K562 (cell line): Measurements from ENCODE around the gene AGT. TPM values are rescaled to one million over a fixed set of nuclear protein-coding genes. Genes with fewer than 3 reads are reported as not detected.

Source experiments
- ATAC-seq: fragments of 200-7000 bp; cut with Tn5 transposase; 3 replicates; pipeline ENCODE4 v1.9.1; 2020; ENCODE audit warnings: moderate library complexity
- BruUV-seq: library from RNA; stranded (reverse); fragments of 400-500 nt; replicated peaks from 2 replicates; lab custom pipeline; 2021; lab: Mats Ljungman, UMichigan
- CTCF ChIA-PET: fragments of 300-600 bp; formaldehyde crosslinking; extraction: SDS; loops from one replicate; lab custom pipeline; 2021; ENCODE audit warnings: low intra/inter-chr PET ratio; lab: Yijun Ruan, JAX
- POLR2A ChIA-PET: fragments of 300-600, 350-650 bp; sonication (Branson Sonifier 250); formaldehyde crosslinking; extraction: SDS; loops from one replicate; lab custom pipeline; 2021; ENCODE audit warnings: antibody characterized with exemption, inconsistent platforms; lab: Yijun Ruan, JAX
- DNase-seq, 4 experiments: peaks; one replicate each; pipeline versions ENCODE4 v3.0.0 to v3.0.0-alpha.2; 2011 to 2018; ENCODE audit warnings: low spot score in 3 of 4, mixed read lengths in 3 of 4; ENCODE audit errors: extremely low read depth in 1 of 4
- FAIRE-seq: peaks from 2 replicates; lab custom pipeline; 2011; peaks lifted over from hg19 to GRCh38; lab: Jason Lieb, UNC
- H2AFZ ChIP-seq: 2 replicates; pipeline ENCODE4 v1.6.0; 2011; ENCODE audit warnings: low read depth, low read length, control low read depth, inconsistent platforms
- H3K27ac ChIP-seq: fragments of 200-600 bp; 3 replicates; pipeline ENCODE4 v1.8.0; 2011; ENCODE audit warnings: low read depth, mild to moderate bottlenecking, control low read depth, inconsistent platforms, low read length, moderate library complexity, mixed read lengths; ENCODE audit errors: extremely low read depth
- H3K27me3 ChIP-seq, 2 experiments: fragments of 300-600 bp in 1 of 2; 2 replicates in 1 of 2; 3 replicates in 1 of 2; pipeline versions ENCODE4 v1.6.0 to v1.8.0; 2011; ENCODE audit warnings: inconsistent platforms in 2 of 2, low read length in 2 of 2, mild to moderate bottlenecking in 1 of 2, mixed read lengths in 1 of 2, moderate library complexity in 1 of 2; ENCODE audit not compliant: control insufficient read depth in 2 of 2, insufficient read depth in 2 of 2
- H3K36me3 ChIP-seq: fragments of 300-600 bp; 3 replicates; pipeline ENCODE4 v1.8.0; 2011; ENCODE audit warnings: mild to moderate bottlenecking, low read length, inconsistent platforms; ENCODE audit not compliant: control insufficient read depth, insufficient read depth
- H3K4me1 ChIP-seq, 2 experiments: fragments of 200-600 bp in 1 of 2; replicated peaks in 1 of 2; 2 replicates in 1 of 2; 3 replicates in 1 of 2; pipeline versions ENCODE4 v1.5.1 to v1.8.0; 2011; ENCODE audit warnings: inconsistent platforms in 2 of 2, low read length in 2 of 2, mild to moderate bottlenecking in 1 of 2, mixed read lengths in 1 of 2, moderate library complexity in 1 of 2; ENCODE audit not compliant: control insufficient read depth in 2 of 2, insufficient read depth in 2 of 2
- H3K4me2 ChIP-seq: 2 replicates; pipeline ENCODE4 v1.6.1; 2011; ENCODE audit warnings: low read length, control low read depth, inconsistent platforms, mixed read lengths; ENCODE audit not compliant: insufficient read depth
- H3K4me3 ChIP-seq: fragments of 200-600 bp; sonication (generic), shearing (Covaris generic); 2 replicates; pipeline ENCODE4 v1.5.1; 2016; ENCODE audit warnings: control low read depth, inconsistent platforms
- H3K79me2 ChIP-seq: fragments of 200-600 bp; 3 replicates; pipeline ENCODE4 v1.8.0; 2011; ENCODE audit warnings: low read length, inconsistent platforms; ENCODE audit not compliant: control insufficient read depth, insufficient read depth
- H3K9ac ChIP-seq, 2 experiments: 2 replicates each; pipeline versions ENCODE4 v1.6.0 to v1.6.1; 2011; ENCODE audit warnings: low read depth in 2 of 2, low read length in 2 of 2, control low read depth in 1 of 2, inconsistent platforms in 1 of 2, mild to moderate bottlenecking in 1 of 2, mixed read lengths in 1 of 2; ENCODE audit not compliant: insufficient read depth in 1 of 2
- H3K9me1 ChIP-seq: one replicate; pipeline ENCODE4 v1.6.0; 2011; ENCODE audit warnings: inconsistent platforms, mild to moderate bottlenecking, low read length, moderate library complexity; ENCODE audit not compliant: control insufficient read depth, insufficient read depth
- H3K9me3 ChIP-seq: replicated peaks from 2 replicates; pipeline ENCODE4 v1.5.1; 2011; ENCODE audit warnings: low read depth, low read length, inconsistent platforms; ENCODE audit not compliant: control insufficient read depth, insufficient read depth
- H4K20me1 ChIP-seq: replicated peaks from 2 replicates; pipeline ENCODE4 v1.6.1; 2011; ENCODE audit warnings: low read length, inconsistent platforms, mixed read lengths; ENCODE audit not compliant: control insufficient read depth, insufficient read depth
- ZNF75A ChIP-seq: fragments of 450-650 bp; formaldehyde crosslinking; IDR thresholded peaks from 2 replicates; pipeline ENCODE4 v1.4.0; 2020; ENCODE audit warnings: mild to moderate bottlenecking
- WGBS: fragments of 100-300 bp; shearing (Covaris generic); methylation state at CpG from one replicate; pipeline ENCODE4 v1.1.6; 2016; ENCODE audit warnings: low coverage, mixed read lengths; ENCODE audit not compliant: insufficient coverage; ENCODE audit errors: missing lambda C conversion rate; 5-methylcytosine and 5-hydroxymethylcytosine counted together
- in situ Hi-C: fragments of 300-500 bp; cut with MboI; formaldehyde crosslinking; loops from 4 replicates; pipeline ENCODE4 v1.15.0; 2018; ENCODE audit warnings: inconsistent platforms, mixed read lengths
- intact Hi-C: fragments of 100-400 bp; cut with micrococcal nuclease; formaldehyde crosslinking; loops from 2 replicates; pipeline ENCODE4 v1.14.2; 2022
- polyA plus RNA-seq, 8 experiments: library from polyadenylated mRNA; depleted of rRNA in 4 of 8; stranded (reverse) in 5 of 8; unstranded in 3 of 8; fragments of >200 nt; fragmentation: Nextera tagmentation in 2 of 8; fragmentation: Illumina TruSeq in 1 of 8; extraction: Ambion mirVana in 2 of 8; extraction: Trizol in 1 of 8; gene quantifications; 2 replicates each; pipeline versions ENCODE4 v1.2.1 to v1.2.3, GENCODE V29; 2011 to 2014; ENCODE audit warnings: inconsistent platforms in 1 of 8, missing spikeins in 1 of 8
- total RNA-seq, 7 experiments: library from RNA; depleted of rRNA in 6 of 7; stranded (reverse); fragments of >200 nt in 6 of 7; fragmentation: Illumina TruSeq in 2 of 7; extraction: Trizol in 2 of 7; gene quantifications; 2 replicates each; pipeline versions ENCODE4 v1.2.1 to v1.2.3, GENCODE V29; 2011 to 2021; ENCODE audit warnings: low replicate concordance in 1 of 7
- TF ChIP-seq, protein P1 (sequence below), 2 experiments: fragments of 450-650 bp in 1 of 2; sonication (generic) in 1 of 2; formaldehyde crosslinking in 1 of 2; IDR thresholded peaks; 2 replicates each; pipeline versions ENCODE4 v1.7.1 to v1.9.0; 2016 to 2022; ENCODE audit warnings: inconsistent platforms in 1 of 2, mild to moderate bottlenecking in 1 of 2, missing genetic modification reagents in 1 of 2

AGT gene
- total and polyA plus RNA-seq, 9 of the 15 experiments (the other 6 are each of a cell fraction or from before 2014, with no cell fraction given) = 0.40 TPM; not detected in 8

DNA sequence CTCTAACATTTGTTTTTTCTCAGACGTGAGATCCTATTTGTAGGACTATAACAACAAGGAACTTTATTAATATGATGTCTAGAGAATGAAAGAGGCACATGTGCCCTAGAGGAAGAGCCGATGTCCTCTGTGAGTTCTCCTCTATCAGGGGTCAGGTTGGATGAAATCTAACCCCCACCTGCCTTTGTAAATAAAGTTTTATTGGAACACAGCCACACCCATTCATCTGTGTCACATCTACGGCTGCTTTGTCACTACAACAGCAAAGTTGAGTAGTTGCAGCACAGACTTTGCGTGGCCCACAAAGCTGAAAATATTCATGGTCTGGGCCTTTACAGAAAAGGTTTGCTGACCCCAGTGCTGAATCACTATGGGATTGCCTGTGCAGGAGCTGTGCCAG lies 32.7 kb upstream of the AGT start:
- Histone ChIP-seq H3K9me3 (no peaks in the 10 kb centered on the region), H3K9ac (no peak overlapping the region), H3K36me3 (no peaks in the 10 kb centered on the region), H3K4me2 (no peak overlapping the region), H3K4me3 (no peak overlapping the region), H3K4me1 (peaks cover 0 to 3% of the 10 kb centered on the region in 2 experiments; a peak in 1 of 5 replicates), H4K20me1 (no peaks in the 10 kb centered on the region), H3K27ac (no peak overlapping the region), H3K79me2 (no peaks in the 10 kb centered on the region), H3K9me1 (no peaks in the 10 kb centered on the region), H3K27me3 (peaks cover 45 to 74% of the 10 kb centered on the region in 2 experiments), H2AFZ (no peak overlapping the region)
- in situ Hi-C loops (no loop called here), intact Hi-C loops (no loop called here)
- CTCF ChIA-PET = no interaction called here
- FAIRE-seq = no peak
- POLR2A ChIA-PET = interaction anchor here (1.1 kb wide), 1 partner anchor 35 kb away, joined by 3 read pairs; no protein-coding TSS in a partner anchor
- no TSS peak for BruUV-seq
- WGBS = 5% methylated on average over 4 of the region's 4 CpGs
- no peak for DNase-seq
- no peak for ATAC-seq
- TF ChIP-seq, protein P1, sequence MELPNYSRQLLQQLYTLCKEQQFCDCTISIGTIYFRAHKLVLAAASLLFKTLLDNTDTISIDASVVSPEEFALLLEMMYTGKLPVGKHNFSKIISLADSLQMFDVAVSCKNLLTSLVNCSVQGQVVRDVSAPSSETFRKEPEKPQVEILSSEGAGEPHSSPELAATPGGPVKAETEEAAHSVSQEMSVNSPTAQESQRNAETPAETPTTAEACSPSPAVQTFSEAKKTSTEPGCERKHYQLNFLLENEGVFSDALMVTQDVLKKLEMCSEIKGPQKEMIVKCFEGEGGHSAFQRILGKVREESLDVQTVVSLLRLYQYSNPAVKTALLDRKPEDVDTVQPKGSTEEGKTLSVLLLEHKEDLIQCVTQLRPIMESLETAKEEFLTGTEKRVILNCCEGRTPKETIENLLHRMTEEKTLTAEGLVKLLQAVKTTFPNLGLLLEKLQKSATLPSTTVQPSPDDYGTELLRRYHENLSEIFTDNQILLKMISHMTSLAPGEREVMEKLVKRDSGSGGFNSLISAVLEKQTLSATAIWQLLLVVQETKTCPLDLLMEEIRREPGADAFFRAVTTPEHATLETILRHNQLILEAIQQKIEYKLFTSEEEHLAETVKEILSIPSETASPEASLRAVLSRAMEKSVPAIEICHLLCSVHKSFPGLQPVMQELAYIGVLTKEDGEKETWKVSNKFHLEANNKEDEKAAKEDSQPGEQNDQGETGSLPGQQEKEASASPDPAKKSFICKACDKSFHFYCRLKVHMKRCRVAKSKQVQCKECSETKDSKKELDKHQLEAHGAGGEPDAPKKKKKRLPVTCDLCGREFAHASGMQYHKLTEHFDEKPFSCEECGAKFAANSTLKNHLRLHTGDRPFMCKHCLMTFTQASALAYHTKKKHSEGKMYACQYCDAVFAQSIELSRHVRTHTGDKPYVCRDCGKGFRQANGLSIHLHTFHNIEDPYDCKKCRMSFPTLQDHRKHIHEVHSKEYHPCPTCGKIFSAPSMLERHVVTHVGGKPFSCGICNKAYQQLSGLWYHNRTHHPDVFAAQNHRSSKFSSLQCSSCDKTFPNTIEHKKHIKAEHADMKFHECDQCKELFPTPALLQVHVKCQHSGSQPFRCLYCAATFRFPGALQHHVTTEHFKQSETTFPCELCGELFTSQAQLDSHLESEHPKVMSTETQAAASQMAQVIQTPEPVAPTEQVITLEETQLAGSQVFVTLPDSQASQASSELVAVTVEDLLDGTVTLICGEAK (IDR thresholded peaks at IDR 0.05) = peak; percentile 94
- TF ChIP-seq, protein P1 (CRISPR knock-in tag; IDR thresholded peaks at IDR 0.05) = peak; percentile 91
- TF ChIP-seq ZNF75A = no peak
